ENCODE measurements around the gene KIAA0930. TPM values are rescaled to one million over a fixed set of nuclear protein-coding genes. Genes with fewer than 3 reads are reported as not detected.

The KIAA0930 gene
- total RNA-seq (10 to 100 TPM; 62.4 to 62.9 TPM), polyA plus RNA-seq (ENCODE audit: insufficient read depth, low read depth, low replicate concordance) (77.5 TPM)
- long read RNA-seq, donor 1, full-length matches to known transcripts, result 7 of 7 reads
- long read RNA-seq, donor 1, partial matches to known transcripts, result 0 of 7 reads
- long read RNA-seq, donor 1, other reads (novel, unspliced or antisense), result 0 of 7 reads
- long read RNA-seq, donor 2, full-length matches to known transcripts, result 8 of 13 reads
- long read RNA-seq, donor 2, partial matches to known transcripts, result 5 of 13 reads
- long read RNA-seq, donor 2, other reads (novel, unspliced or antisense), result 0 of 13 reads

GRCh38 chr22:45240810-45241631 lies at the start of gene KIAA0930:
KIAA0930 (minus strand) TSS chr22:45240894; CDS start chr22:45240703, 191 bp downstream.
- peak; percentile 84 for DNase-seq
- Histone ChIP-seq H3K27ac (peak within 1 kb of the TSS; percentile 3 to 31), H3K9me3 (no peaks in the 10 kb centered on the region), H3K4me1 (peaks cover 7% of the 10 kb centered on the region), H3K27me3 (no peaks in the 10 kb centered on the region), H3K36me3 (ENCODE audit: low read depth, missing control alignments) (no peaks in the 10 kb centered on the region), H3K4me3 (peak within 1 kb of the TSS; percentile 60 to 77)
- no peak for TF ChIP-seq CTCF (IDR thresholded peaks at IDR 0.05)
- no peak for TF ChIP-seq POLR2A (IDR thresholded peaks at IDR 0.05)
- 12 to 14% methylated on average over 13 to 22 of the region's 66 CpGs for WGBS, 2 donors
- intact Hi-C loops (cut with DNase I; ENCODE audit: low total_unique reads), result no loop called here

DNA sequence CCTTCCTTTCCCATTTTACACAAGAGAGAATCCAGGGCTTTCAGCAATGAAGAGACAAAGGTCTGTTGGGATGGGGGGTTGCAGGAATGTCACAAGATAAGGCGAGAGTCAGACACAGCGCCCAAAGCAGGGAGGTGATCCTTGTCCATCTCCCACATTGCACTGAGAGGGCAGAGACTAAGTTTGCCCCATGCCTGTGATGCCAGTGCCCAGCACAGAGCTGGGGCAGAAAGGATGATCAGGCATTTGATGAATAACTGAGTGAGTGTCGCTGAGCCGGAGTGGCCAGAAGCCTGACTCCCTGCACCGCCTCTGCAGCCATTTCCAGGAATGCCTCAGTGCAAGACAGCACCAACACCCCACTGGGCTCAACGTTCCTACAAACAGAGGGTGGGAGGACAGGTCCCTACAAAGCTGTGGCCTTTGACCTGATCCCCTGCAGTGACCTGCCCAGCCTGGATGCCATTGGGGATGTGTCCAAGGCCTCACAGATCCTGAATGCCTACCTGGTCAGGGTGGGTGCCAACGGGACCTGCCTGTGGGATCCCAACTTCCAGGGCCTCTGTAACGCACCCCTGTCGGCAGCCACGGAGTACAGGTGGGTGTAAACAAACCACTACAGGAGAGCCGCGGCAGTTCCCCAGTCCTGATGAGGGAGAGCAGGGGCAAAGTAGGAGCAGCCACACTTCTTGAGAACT lies 46.3 kb upstream of the KIAA0930 start:
- intact Hi-C loops (cut with DNase I; ENCODE audit: low total_unique reads), result no loop called here
- no peak for TF ChIP-seq CTCF (IDR thresholded peaks at IDR 0.05)
- no peak for TF ChIP-seq POLR2A (IDR thresholded peaks at IDR 0.05)
- no peak overlapping the region for H3K4me3 ChIP-seq
- no peaks in the 10 kb centered on the region for H3K36me3 ChIP-seq (ENCODE audit: low read depth, missing control alignments)
- H3K4me1 ChIP-seq, result peaks cover 3% of the 10 kb centered on the region
- DNase-seq, result no peak
- H3K9me3 ChIP-seq, result no peaks in the 10 kb centered on the region
- H3K27me3 ChIP-seq, result no peaks in the 10 kb centered on the region
- no peak overlapping the region for H3K27ac ChIP-seq
- WGBS, 2 donors, result 72 to 95% methylated on average over 7 to 12 of the region's 12 CpGs

GRCh38 chr22:45285263-45286058 lies 44.8 kb upstream of the KIAA0930 start:
- Histone ChIP-seq H3K4me3 (peak overlapping the region in 1 of 2 donors; percentile 44), H3K27me3 (no peaks in the 10 kb centered on the region), H3K9me3 (no peaks in the 10 kb centered on the region), H3K4me1 (peaks cover 3% of the 10 kb centered on the region), H3K36me3 (ENCODE audit: low read depth, missing control alignments) (no peaks in the 10 kb centered on the region), H3K27ac (no peak overlapping the region)
- TF ChIP-seq POLR2A (IDR thresholded peaks at IDR 0.05), result no peak
- no peak for TF ChIP-seq CTCF (IDR thresholded peaks at IDR 0.05)
- no peak for DNase-seq
- intact Hi-C loops (cut with DNase I; ENCODE audit: low total_unique reads), result no loop called here
- 51 to 60% methylated on average over 16 of the region's 16 CpGs for WGBS, 2 donors

- no peaks in the 10 kb centered on the region for H3K36me3 ChIP-seq (ENCODE audit: low read depth, missing control alignments)
- no peaks in the 10 kb centered on the region for H3K9me3 ChIP-seq
- H3K27ac ChIP-seq, result no peak within 1 kb of the TSS
- DNase-seq, result peak; percentile 73
- H3K4me3 ChIP-seq, result peak within 1 kb of the TSS; percentile 24 to 44
- intact Hi-C loops (cut with DNase I; ENCODE audit: low total_unique reads), result no loop called here
- WGBS, 2 donors, result 12 to 31% methylated on average over 4 to 46 of the region's 46 CpGs
- TF ChIP-seq POLR2A (IDR thresholded peaks at IDR 0.05) (no peak), CTCF (IDR thresholded peaks at IDR 0.05) (no peak)
- peaks cover 3% of the 10 kb centered on the region for H3K4me1 ChIP-seq
- H3K27me3 ChIP-seq, result no peaks in the 10 kb centered on the region
These were observed 44.1 kb upstream of the KIAA0930 start, which contains the start of gene UPK3A for GRCh38 chr22:45284705-45285262. UPK3A (plus strand) TSS chr22:45284949; CDS start chr22:45285014, 65 bp downstream.

Data from testis (tissue), 5 donors.